Spinal cord (tissue), 10 donors: ENCODE measurements around the gene GRHPR. TPM values are rescaled to one million over a fixed set of nuclear protein-coding genes. Genes with fewer than 3 reads are reported as not detected.

Experiments
- DNase-seq, 6 donors: peaks; one replicate each; pipeline versions ENCODE4 v3.0.0 to v3.0.0-alpha.2; 2013 to 2015; ENCODE audit warnings: low spot score in 6 of 6, low read depth in 4 of 6
- H3K27ac ChIP-seq: one replicate; pipeline ENCODE4 v1.5.1; 2013; ENCODE audit warnings: low read depth, low read length, control low read depth
- H3K27me3 ChIP-seq: one replicate; pipeline ENCODE4 v1.6.1; 2013; ENCODE audit warnings: low read length; ENCODE audit not compliant: control insufficient read depth, insufficient read depth
- H3K36me3 ChIP-seq: one replicate; pipeline ENCODE4 v1.6.1; 2013; ENCODE audit warnings: low read length; ENCODE audit not compliant: control insufficient read depth, insufficient read depth
- H3K4me1 ChIP-seq: one replicate; pipeline ENCODE4 v1.6.1; 2013; ENCODE audit warnings: low read length; ENCODE audit not compliant: control insufficient read depth, insufficient read depth
- H3K4me3 ChIP-seq: one replicate; pipeline ENCODE4 v1.5.1; 2013; ENCODE audit warnings: low read depth, low read length, control low read depth
- H3K9me3 ChIP-seq: one replicate; pipeline ENCODE4 v1.6.1; 2013; ENCODE audit warnings: low read length; ENCODE audit not compliant: control insufficient read depth, insufficient read depth
- WGBS: methylation state at CpG from one replicate; pipeline ENCODE4 v1.1.5; 2013; ENCODE audit warnings: missing lambda C conversion rate; ENCODE audit not compliant: insufficient coverage; 5-methylcytosine and 5-hydroxymethylcytosine counted together
- polyA plus RNA-seq, 2 donors: library from polyadenylated mRNA; unstranded; fragments of 120-200 nt; gene quantifications; one replicate each; pipeline ENCODE4 v1.2.1, GENCODE V29; 2013; ENCODE audit not compliant: insufficient read length in 2 of 2
- total RNA-seq, 2 donors: library from RNA; depleted of rRNA in 1 of 2; stranded (reverse); fragments of 120-200 nt in 1 of 2; fragments of >200 nt in 1 of 2; gene quantifications; one replicate each; pipeline versions ENCODE4 v1.2.3 to v1.2.4, GENCODE V29; 2013 to 2014
- donor health status: healthy.

GRHPR gene
- total and polyA plus RNA-seq, 4 donors: 68.6 to 157 (median 136) TPM

GRCh38 chr9:37485389-37486255 is 63.1 kb downstream of the GRHPR start, which contains the start of gene POLR1E:
Gene POLR1E, plus strand, starts transcription at chr9:37485948. Its CDS starts 100 bp downstream, at chr9:37486048.
- Histone ChIP-seq H3K27ac (peak within 1 kb of the TSS; percentile 37), H3K9me3 (no peaks in the 10 kb centered on the region), H3K27me3 (no peaks in the 10 kb centered on the region), H3K4me3 (peak within 1 kb of the TSS; percentile 82), H3K36me3 (peaks cover 4% of the 10 kb centered on the region), H3K4me1 (peaks cover 24% of the 10 kb centered on the region)
- 4% methylated on average over 56 of the region's 56 CpGs for WGBS
- peak; percentile 70 to 98 (median 84) for DNase-seq

GRCh38 chr9:37486256-37486615 is 63.7 kb downstream of the GRHPR start:
- no peak for DNase-seq
- Histone ChIP-seq H3K27me3 (no peaks in the 10 kb centered on the region), H3K27ac (peak overlapping the region; percentile 35), H3K9me3 (no peaks in the 10 kb centered on the region), H3K4me1 (peaks cover 24% of the 10 kb centered on the region), H3K36me3 (peaks cover 4% of the 10 kb centered on the region), H3K4me3 (peak overlapping the region; percentile 82)
- WGBS: 3% methylated on average over 7 of the region's 7 CpGs

Other genes with a start within 250 kb of the GRHPR start
- 10 to 100 TPM; 16.2 to 20.8 TPM for gene ZBTB5, start 42.8 kb downstream of the GRHPR start, total RNA-seq
- gene ZBTB5, start 42.8 kb downstream of the GRHPR start, polyA plus RNA-seq: 10 to 100 TPM; 19.7 to 20.4 TPM
- 10 to 100 TPM; 26.4 to 26.7 TPM for gene POLR1E, start 63.3 kb downstream of the GRHPR start, total RNA-seq
- 10 to 100 TPM; 21.7 to 23.5 TPM for gene POLR1E, start 63.3 kb downstream of the GRHPR start, polyA plus RNA-seq
- 10 to 100 TPM; 15.3 to 17.2 TPM for gene FBXO10, start 153.7 kb downstream of the GRHPR start, total RNA-seq
- gene FBXO10, start 153.7 kb downstream of the GRHPR start, polyA plus RNA-seq: 10 to 100 TPM; 17.4 to 23.4 TPM
- gene TOMM5, start 169.9 kb downstream of the GRHPR start, total RNA-seq: 100 to 1,000 TPM in 1 of 2 donors, 10 to 100 TPM in 1; 99.8 to 130 TPM
- 100 to 1,000 TPM; 105 to 115 TPM for gene TOMM5, start 169.9 kb downstream of the GRHPR start, polyA plus RNA-seq
- 1 to 10 TPM; 2.7 to 8.9 TPM for gene FRMPD1, start 228.3 kb downstream of the GRHPR start, total RNA-seq
- gene FRMPD1, start 228.3 kb downstream of the GRHPR start, polyA plus RNA-seq: 1 to 10 TPM; 5.4 to 6.1 TPM